T-cell (primary cell): ENCODE measurements around the gene SLC46A3. TPM values are rescaled to one million over a fixed set of nuclear protein-coding genes. Genes with fewer than 3 reads are reported as not detected.
"Not testable (repeated sequence)": the region's sequence is repeated elsewhere in the genome, so short reads cannot be mapped to it uniquely, and the experiment has no call there.

Experiments used
- ATAC-seq, 4 experiments: fragments of 200-7000 bp in 3 of 4; fragments of 150-1000 bp in 1 of 4; cut with Tn5 transposase; replicated peaks in 1 of 4; 1 replicate in 3 of 4; 2 replicates in 1 of 4; pipeline ENCODE4 v1.10.0; 2021; ENCODE audit warnings: moderate library complexity in 3 of 4, mild to moderate bottlenecking in 2 of 4, moderate number of reproducible peaks in 1 of 4
- CTCF ChIA-PET, 2 donors: fragments of 300-600 bp; sonication (Branson Sonifier 250); formaldehyde crosslinking; loops; one replicate each; lab custom pipeline; 2022; ENCODE audit warnings: antibody characterized with exemption in 2 of 2; lab: Charles Lee
- POLR2A ChIA-PET, 2 donors: fragments of 300-600 bp; sonication (Branson Sonifier 250); formaldehyde crosslinking; loops; one replicate each; lab custom pipeline; 2022; ENCODE audit warnings: antibody characterized with exemption in 2 of 2; lab: Charles Lee
- DNase-seq, 35 experiments: peaks; one replicate each; pipeline versions ENCODE4 v3.0.0 to v3.0.0-alpha.2; 2013 to 2023
- H3K27ac ChIP-seq: one replicate; pipeline ENCODE4 v1.5.1; 2013; ENCODE audit warnings: low read length
- H3K27me3 ChIP-seq, 2 experiments: replicated peaks in 1 of 2; 1 replicate in 1 of 2; 2 replicates in 1 of 2; pipeline versions ENCODE4 v1.6.1 to v1.7.0; 2013; ENCODE audit warnings: low read length in 1 of 2, mixed read lengths in 1 of 2; ENCODE audit not compliant: control insufficient read depth in 2 of 2, insufficient read depth in 2 of 2; ENCODE audit errors: extremely low read depth in 1 of 2
- H3K36me3 ChIP-seq, 2 donors: 1 replicate in 1 of 2; 2 replicates in 1 of 2; pipeline versions ENCODE4 v1.6.1 to v1.7.0; 2013; ENCODE audit warnings: low read length in 1 of 2; ENCODE audit not compliant: control insufficient read depth in 2 of 2, insufficient read depth in 1 of 2; ENCODE audit errors: extremely low read depth in 1 of 2
- H3K4me1 ChIP-seq, 2 experiments: 1 replicate in 1 of 2; 2 replicates in 1 of 2; pipeline versions ENCODE4 v1.6.1 to v1.7.0; 2013; ENCODE audit warnings: low read length in 2 of 2, mixed read lengths in 1 of 2; ENCODE audit not compliant: insufficient read depth in 2 of 2, control insufficient read depth in 1 of 2; ENCODE audit errors: extremely low read depth in 1 of 2
- H3K4me3 ChIP-seq, 2 donors: 1 replicate in 1 of 2; 2 replicates in 1 of 2; pipeline versions ENCODE4 v1.5.1 to v1.7.0; 2013; ENCODE audit warnings: mild to moderate bottlenecking in 2 of 2, low read length in 1 of 2, moderate library complexity in 1 of 2; ENCODE audit not compliant: control insufficient read depth in 1 of 2; ENCODE audit errors: extremely low read depth in 1 of 2
- H3K9me3 ChIP-seq: 2 replicates; pipeline ENCODE4 v1.7.0; 2013
- H3K27ac Mint-ChIP-seq, 2 donors: one replicate each; pipeline ENCODE4 v1.8.0; 2020 to 2021; ENCODE audit warnings: mild to moderate bottlenecking in 2 of 2, mixed read lengths in 2 of 2
- H3K27me3 Mint-ChIP-seq, 2 donors: one replicate each; pipeline ENCODE4 v1.8.0; 2021 to 2022; ENCODE audit warnings: mixed read lengths in 2 of 2
- H3K36me3 Mint-ChIP-seq: one replicate; pipeline ENCODE4 v1.8.0; 2021; ENCODE audit warnings: mixed read lengths
- H3K4me1 Mint-ChIP-seq, 3 donors: one replicate each; pipeline ENCODE4 v1.8.0; 2020 to 2022; ENCODE audit warnings: mixed read lengths in 3 of 3, mild to moderate bottlenecking in 1 of 3
- H3K4me3 Mint-ChIP-seq, 3 donors: one replicate each; pipeline ENCODE4 v1.8.0; 2020 to 2022; ENCODE audit warnings: mild to moderate bottlenecking in 3 of 3, mixed read lengths in 3 of 3, moderate library complexity in 3 of 3
- H3K9me3 Mint-ChIP-seq, 3 donors: one replicate each; pipeline ENCODE4 v1.8.0; 2020 to 2022; ENCODE audit warnings: mixed read lengths in 3 of 3
- WGBS: methylation state at CpG from one replicate; pipeline ENCODE4 v1.1.5; 2013; ENCODE audit warnings: missing lambda C conversion rate; ENCODE audit not compliant: insufficient coverage; 5-methylcytosine and 5-hydroxymethylcytosine counted together
- total RNA-seq, 35 experiments: library from RNA in 6 of 35; stranded (reverse) in 6 of 35; fragments of 120-200 nt in 1 of 35; gene quantifications; one replicate each; pipeline versions ENCODE4 v1.2.1 to v1.2.4 and lab custom pipeline; 2013 to 2026

The SLC46A3 gene
- total RNA-seq, 5 donors from 2014 or later (not counting 1 experiment from before 2014, with no cell fraction given): 12.1 to 20.7 (median 18.2) TPM

GRCh38 chr13:28704282-28704681 lies 14.5 kb downstream of the SLC46A3 start:
- Mint-ChIP-seq H3K27me3 (no peaks in the 10 kb centered on the region), H3K27ac (no peak overlapping the region), H3K4me1 (peaks cover 0 to 1% (median 0%) of the 10 kb centered on the region in 3 donors), H3K9me3 (no peaks in the 10 kb centered on the region), H3K4me3 (no peak overlapping the region), H3K36me3 (peaks cover 73% of the 10 kb centered on the region)
- CTCF ChIA-PET: no interaction called here
- DNase-seq: no peak
- peaks cover 15 to 69% of the 10 kb centered on the region in 2 donors for H3K36me3 ChIP-seq
- H3K27me3 ChIP-seq: no peaks in the 10 kb centered on the region
- POLR2A ChIA-PET: no interaction called here
- H3K4me1 ChIP-seq: no peaks in the 10 kb centered on the region
- no peaks in the 10 kb centered on the region for H3K9me3 ChIP-seq
- H3K4me3 ChIP-seq: no peak overlapping the region
- ATAC-seq: no peak
- H3K27ac ChIP-seq: no peak overlapping the region

DNA sequence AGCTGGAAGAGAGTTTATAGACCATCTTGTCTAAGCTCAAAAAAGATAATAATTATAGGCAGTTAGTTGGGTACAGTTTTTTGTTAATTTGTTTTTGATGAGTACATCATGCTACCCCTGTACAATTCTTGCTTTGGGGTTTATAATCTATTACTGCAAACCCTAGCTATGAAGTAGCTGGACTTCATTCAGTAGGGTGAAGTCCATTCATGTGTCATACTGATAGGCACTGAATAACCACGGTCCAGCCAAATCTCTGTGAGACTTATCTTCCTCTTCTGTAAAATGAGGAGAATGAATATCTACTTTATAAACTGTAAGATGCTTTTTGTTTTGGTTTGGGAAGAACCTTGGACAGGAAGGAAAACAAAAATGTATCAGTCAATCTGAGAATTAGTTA lies 19.5 kb downstream of the SLC46A3 start:
- Mint-ChIP-seq H3K27me3 (no peaks in the 10 kb centered on the region), H3K36me3 (peaks cover 77% of the 10 kb centered on the region), H3K9me3 (no peaks in the 10 kb centered on the region), H3K4me3 (no peak overlapping the region), H3K4me1 (no peaks in the 10 kb centered on the region), H3K27ac (no peak overlapping the region)
- H3K4me1 ChIP-seq: no peaks in the 10 kb centered on the region
- peaks cover 13 to 53% of the 10 kb centered on the region in 2 donors for H3K36me3 ChIP-seq
- ChIA-PET POLR2A (interaction anchor here in 1 of 2 donors (0.6 kb wide), 1 partner anchor 232 kb away, joined by 3 read pairs; no protein-coding TSS in a partner anchor), CTCF (interaction anchor here in 1 of 2 donors (0.5 kb wide), 1 partner anchor 639 kb away, joined by 8 read pairs; no protein-coding TSS in a partner anchor)
- DNase-seq: no peak
- no CpG with 5 or more reads among the region's 1 CpG for WGBS
- H3K9me3 ChIP-seq: no peaks in the 10 kb centered on the region
- H3K27ac ChIP-seq: no peak overlapping the region
- H3K4me3 ChIP-seq: no peak overlapping the region
- ATAC-seq: no peak
- no peaks in the 10 kb centered on the region for H3K27me3 ChIP-seq

GRCh38 chr13:28697441-28697840 lies 21.3 kb downstream of the SLC46A3 start:
- ChIA-PET CTCF (no interaction called here), POLR2A (no interaction called here)
- ATAC-seq (no peak), DNase-seq (no peak)
- Histone ChIP-seq H3K4me1 (no peaks in the 10 kb centered on the region), H3K4me3 (no peak overlapping the region), H3K27ac (no peak overlapping the region), H3K9me3 (no peaks in the 10 kb centered on the region), H3K36me3 (peaks cover 8 to 38% of the 10 kb centered on the region in 2 donors), H3K27me3 (no peaks in the 10 kb centered on the region)
- Mint-ChIP-seq H3K4me1 (no peaks in the 10 kb centered on the region), H3K27me3 (no peaks in the 10 kb centered on the region), H3K27ac (no peak overlapping the region), H3K4me3 (peak overlapping the region in 1 of 3 donors; percentile 17), H3K36me3 (peaks cover 67% of the 10 kb centered on the region), H3K9me3 (peaks cover 4 to 7% (median 4%) of the 10 kb centered on the region in 3 donors)
- WGBS: no CpG with 5 or more reads among the region's 1 CpG

DNA sequence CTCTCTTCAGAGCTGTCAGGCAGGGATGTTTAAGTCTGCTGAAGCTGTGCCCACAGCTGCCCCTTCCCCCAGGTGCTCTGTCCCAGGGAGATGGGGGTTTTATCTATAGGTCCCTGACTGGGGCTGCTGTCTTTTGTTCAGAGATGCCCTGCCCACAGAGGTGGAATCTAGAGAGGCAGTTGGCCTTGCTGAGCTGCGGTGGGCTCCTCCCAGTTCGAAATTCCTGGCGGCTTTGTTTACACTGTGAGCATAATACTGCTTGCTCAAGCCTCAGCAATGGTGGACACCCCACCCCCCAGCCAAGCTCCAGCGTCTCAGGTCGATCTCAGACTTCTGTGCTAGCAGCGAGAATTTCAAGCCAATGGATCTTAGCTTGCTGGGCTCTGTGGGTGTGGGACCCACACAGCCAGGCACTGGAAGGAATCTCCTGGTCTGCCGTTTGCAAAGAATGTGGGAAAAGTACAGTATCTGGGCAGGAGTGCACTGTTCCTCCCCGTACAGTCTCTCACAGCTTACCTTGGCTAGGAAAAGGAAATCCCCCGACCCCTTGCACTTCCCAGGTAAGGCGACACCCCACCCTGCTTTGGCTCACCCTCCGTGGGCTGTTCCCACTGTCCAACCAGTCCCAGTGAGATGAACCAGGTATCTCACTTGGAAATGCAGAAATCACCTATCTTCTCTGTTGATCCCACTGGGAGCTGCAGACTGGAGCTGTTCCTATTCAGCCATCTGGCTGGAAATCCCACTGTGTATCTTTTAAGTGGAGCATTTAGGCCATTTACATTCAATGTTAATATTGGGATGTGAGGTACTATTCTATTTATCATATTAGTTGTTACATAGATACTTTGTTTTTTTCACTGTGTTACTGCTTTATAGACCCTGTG lies 24.9 kb downstream of the SLC46A3 start:
- H3K27me3 ChIP-seq, H3K4me3 ChIP-seq, H3K36me3 ChIP-seq, H3K27me3 Mint-ChIP-seq, H3K4me1 Mint-ChIP-seq, CTCF ChIA-PET, H3K4me1 ChIP-seq, ATAC-seq, H3K4me3 Mint-ChIP-seq, H3K27ac ChIP-seq, H3K27ac Mint-ChIP-seq, H3K9me3 ChIP-seq, DNase-seq, POLR2A ChIA-PET: not testable (repeated sequence)
- Mint-ChIP-seq H3K9me3 (peaks cover 15 to 31% (median 27%) of the 10 kb centered on the region in 3 donors), H3K36me3 (peaks cover 36% of the 10 kb centered on the region)
- 90% methylated on average over 9 of the region's 11 CpGs for WGBS

- no peaks in the 10 kb centered on the region for H3K36me3 ChIP-seq
- DNase-seq (no peak), ATAC-seq (no peak)
- Mint-ChIP-seq H3K4me1 (no peaks in the 10 kb centered on the region), H3K9me3 (peaks cover 6 to 26% (median 12%) of the 10 kb centered on the region in 3 donors), H3K36me3 (no peaks in the 10 kb centered on the region), H3K4me3 (no peak overlapping the region), H3K27ac (no peak overlapping the region), H3K27me3 (no peaks in the 10 kb centered on the region)
- no peaks in the 10 kb centered on the region for H3K27me3 ChIP-seq
- no peak overlapping the region for H3K4me3 ChIP-seq
- WGBS: no CpG with 5 or more reads among the region's 3 CpGs
- no peak overlapping the region for H3K27ac ChIP-seq
- no peaks in the 10 kb centered on the region for H3K9me3 ChIP-seq
- no peaks in the 10 kb centered on the region for H3K4me1 ChIP-seq
- ChIA-PET POLR2A (no interaction called here), CTCF (interaction anchor here in 1 of 2 donors (0.6 kb wide), 1 partner anchor 112 kb away, joined by 3 read pairs; no protein-coding TSS in a partner anchor)
Measured at GRCh38 chr13:28685892-28686291, 32.9 kb downstream of the SLC46A3 start.

- no peaks in the 10 kb centered on the region for H3K9me3 ChIP-seq
- Mint-ChIP-seq H3K36me3 (peaks cover under 1% of the 10 kb centered on the region), H3K4me3 (no peak overlapping the region), H3K27me3 (no peaks in the 10 kb centered on the region), H3K9me3 (peaks cover 4 to 19% (median 8%) of the 10 kb centered on the region in 3 donors), H3K4me1 (no peaks in the 10 kb centered on the region), H3K27ac (no peak overlapping the region)
- CTCF ChIA-PET: no interaction called here
- DNase-seq (no peak), ATAC-seq (no peak)
- whole genome bisulfite sequencing: 95% methylated on average over 9 of the region's 12 CpGs
- peaks cover 0 to under 1% of the 10 kb centered on the region in 2 donors for H3K36me3 ChIP-seq
- H3K4me1 ChIP-seq: no peaks in the 10 kb centered on the region
- H3K4me3 ChIP-seq: no peak overlapping the region
- H3K27ac ChIP-seq: no peak overlapping the region
- H3K27me3 ChIP-seq: no peaks in the 10 kb centered on the region
- POLR2A ChIA-PET: no interaction called here
Measured at GRCh38 chr13:28685114-28685513, 33.7 kb downstream of the SLC46A3 start.
